ENCODE data around the gene PIK3CB.
A peak's percentile ranks its signal among the peaks of the same experiment; 100 is the strongest.
"Not testable (repeated sequence)": the region's sequence is repeated elsewhere in the genome, so short reads cannot be mapped to it uniquely, and the experiment has no call there.

The PIK3CB gene

DNA sequence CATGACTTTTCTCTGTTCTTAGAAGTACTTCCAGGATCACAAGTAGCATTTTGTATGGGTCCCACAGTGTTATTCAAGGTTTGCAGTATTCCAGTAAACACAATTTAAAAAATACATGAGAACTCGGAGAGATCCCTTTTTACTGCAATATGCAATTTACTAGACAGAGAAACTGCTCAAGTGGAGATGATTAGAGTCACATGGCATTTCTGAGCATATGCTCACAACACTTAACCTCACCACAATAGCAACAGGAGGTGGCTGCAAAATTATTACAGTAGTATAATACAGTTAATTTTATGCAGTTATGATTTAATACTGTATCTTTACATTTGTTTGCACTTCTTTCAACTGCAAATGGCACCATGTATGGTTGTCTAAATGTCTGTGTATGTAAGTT, 87.5 kb downstream of the PIK3CB start:
- DNase-seq (ENCODE audit: low spot score): no peak

- DNase-seq (ENCODE audit: low spot score): no peak
These were observed 94.7 kb downstream of the PIK3CB start for GRCh38 chr3:138740072-138740471.

- no peak for DNase-seq (ENCODE audit: low spot score)
These were observed 102.3 kb downstream of the PIK3CB start for GRCh38 chr3:138732456-138732855.

GRCh38 chr3:138726946-138727730, 107.6 kb downstream of the PIK3CB start:
- peak; percentile 26 for DNase-seq (ENCODE audit: low spot score)

GRCh38 chr3:138726042-138726441, 108.7 kb downstream of the PIK3CB start:
- not testable (repeated sequence) for DNase-seq (ENCODE audit: low spot score)

GRCh38 chr3:138725116-138725515, 109.6 kb downstream of the PIK3CB start:
- no peak for DNase-seq (ENCODE audit: low spot score)

DNA sequence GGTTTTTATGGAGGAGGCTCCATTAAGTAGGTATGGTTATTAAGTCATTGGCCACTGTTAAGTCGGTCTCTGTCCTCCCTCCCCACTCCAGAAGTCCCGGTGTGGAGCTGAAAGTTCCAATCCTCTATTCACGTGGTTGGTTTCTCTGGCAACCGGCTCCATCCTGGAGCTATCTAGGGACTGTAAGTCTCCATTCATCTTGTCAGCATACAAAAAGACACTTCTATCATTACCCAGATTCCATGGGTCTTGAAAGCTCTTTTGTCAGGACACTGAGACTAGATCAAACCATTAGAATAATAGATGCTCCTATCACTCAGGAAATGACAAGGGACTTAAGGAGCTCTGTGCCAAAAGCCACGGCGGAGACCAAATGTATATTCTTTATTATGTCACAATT, 110.3 kb downstream of the PIK3CB start:
- DNase-seq (ENCODE audit: low spot score): no peak

DNA sequence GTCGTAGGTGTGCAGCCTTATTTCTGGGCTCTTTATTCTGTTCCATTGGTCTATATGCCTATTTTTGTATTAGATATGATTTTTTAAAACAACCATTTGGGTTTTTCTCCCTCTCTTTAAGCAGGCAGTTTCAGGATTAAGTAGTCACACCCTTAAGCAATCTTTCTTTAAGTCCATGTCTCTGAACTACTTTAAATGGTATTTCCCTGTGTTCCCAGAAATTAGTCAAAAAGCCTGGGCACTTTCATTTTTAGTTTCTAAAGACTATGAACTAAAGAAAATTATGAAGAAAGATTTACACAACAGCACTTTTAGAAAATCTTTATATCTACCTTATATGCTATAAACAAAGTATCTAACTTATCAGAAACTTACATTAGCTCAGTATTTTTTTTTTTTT, 115.9 kb downstream of the PIK3CB start:
- no peak for DNase-seq (ENCODE audit: low spot score)

- no peak for DNase-seq (ENCODE audit: low spot score)
These were observed 117.4 kb downstream of the PIK3CB start for GRCh38 chr3:138717348-138717747.

GRCh38 chr3:138712086-138712485, 122.6 kb downstream of the PIK3CB start:
- DNase-seq (ENCODE audit: low spot score): no peak

GRCh38 chr3:138705675-138706074, 129.1 kb downstream of the PIK3CB start:
- no peak for DNase-seq (ENCODE audit: low spot score)

DNA sequence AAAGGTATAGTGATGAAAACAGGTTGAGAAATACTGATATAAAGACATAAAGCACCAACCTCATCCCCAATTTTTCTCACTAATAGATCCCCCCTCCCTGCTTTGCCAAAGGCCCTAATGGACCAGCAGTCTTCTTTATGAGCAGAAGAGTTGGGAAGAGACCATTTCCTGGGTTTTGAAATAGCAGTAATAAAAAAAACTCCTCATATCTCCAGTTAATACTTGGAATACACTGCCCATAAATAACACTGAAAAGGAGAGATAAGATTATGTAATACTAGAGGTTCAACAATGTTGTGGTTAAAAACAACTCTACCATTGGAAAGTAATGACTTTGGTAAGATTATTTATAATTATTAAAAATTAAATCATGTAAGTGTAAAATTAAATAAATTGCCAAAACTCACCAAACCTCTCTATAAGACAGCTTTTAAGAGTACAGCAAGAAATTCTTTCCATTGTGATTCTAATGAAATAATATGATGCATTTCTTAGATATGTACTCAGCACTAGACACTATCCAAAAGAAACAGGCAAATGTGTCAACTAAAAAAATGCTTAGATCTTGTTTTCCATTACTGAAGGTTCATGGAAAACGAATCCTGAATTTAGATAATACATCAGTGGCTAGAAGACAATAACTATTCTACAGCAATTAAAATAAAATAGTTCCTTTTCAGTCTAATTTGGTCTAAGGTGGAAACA, 137.9 kb downstream of the PIK3CB start:
- peak; percentile 31 for DNase-seq (ENCODE audit: low spot score)

DNA sequence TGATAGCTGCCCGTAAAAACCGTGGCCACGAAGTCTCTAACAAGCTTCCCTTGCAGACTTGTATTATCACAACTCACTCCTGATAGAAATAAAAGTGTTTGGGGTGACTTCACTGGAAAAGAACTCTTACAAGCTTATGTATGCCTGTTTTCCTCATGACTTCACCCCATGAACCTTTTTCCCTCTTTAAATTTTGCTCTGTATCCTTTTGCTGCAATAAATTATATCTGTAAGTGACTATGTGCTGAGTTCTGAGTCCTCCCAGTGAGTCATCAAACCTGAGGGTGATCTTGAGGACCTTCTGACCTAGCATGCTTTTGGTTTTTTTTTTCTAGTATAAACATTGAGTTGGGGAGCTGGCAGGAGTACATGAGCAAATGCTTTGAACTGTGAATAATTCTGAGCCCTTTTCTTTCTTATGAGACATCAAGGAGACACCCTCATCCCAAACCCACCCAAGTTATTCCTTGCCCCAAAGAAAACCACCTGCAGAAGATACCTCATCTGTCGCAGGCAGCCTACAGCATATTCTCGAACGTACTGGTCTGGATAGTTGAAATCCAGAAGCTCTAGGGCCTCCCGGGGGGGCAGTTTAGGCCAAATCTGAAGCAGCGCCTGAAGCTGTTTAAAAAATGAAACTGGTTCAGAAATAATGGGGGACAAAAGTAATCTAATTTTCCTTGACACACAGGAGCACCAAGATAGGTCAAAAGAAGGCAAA, 140.3 kb downstream of the PIK3CB start:
- peak; percentile 69 for DNase-seq (ENCODE audit: low spot score)

- DNase-seq (ENCODE audit: low spot score): no peak
These were observed 142.6 kb downstream of the PIK3CB start for GRCh38 chr3:138692152-138692551.

DNA sequence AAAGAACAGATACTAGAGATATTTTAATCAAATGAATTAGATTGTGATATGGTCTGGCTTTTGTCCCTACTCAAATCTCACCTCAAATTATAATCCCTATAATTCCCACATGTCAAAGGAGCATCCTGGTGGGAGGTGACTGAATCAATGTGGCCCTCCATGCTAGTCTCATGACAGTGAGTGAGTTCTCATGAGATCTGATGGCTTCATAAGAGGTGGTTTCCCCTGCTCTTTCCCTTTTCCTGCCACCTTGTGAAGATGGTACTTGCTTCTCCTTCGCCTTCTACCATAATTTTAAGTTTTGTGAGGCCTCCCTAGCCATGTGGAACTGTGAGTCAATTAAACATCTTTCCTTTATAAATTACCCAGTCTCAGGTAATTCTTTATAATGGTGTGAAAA, 143.4 kb downstream of the PIK3CB start:
- DNase-seq (ENCODE audit: low spot score): no peak

- DNase-seq (ENCODE audit: low spot score): no peak
These were observed 144.7 kb downstream of the PIK3CB start for GRCh38 chr3:138690036-138690435.

DNA sequence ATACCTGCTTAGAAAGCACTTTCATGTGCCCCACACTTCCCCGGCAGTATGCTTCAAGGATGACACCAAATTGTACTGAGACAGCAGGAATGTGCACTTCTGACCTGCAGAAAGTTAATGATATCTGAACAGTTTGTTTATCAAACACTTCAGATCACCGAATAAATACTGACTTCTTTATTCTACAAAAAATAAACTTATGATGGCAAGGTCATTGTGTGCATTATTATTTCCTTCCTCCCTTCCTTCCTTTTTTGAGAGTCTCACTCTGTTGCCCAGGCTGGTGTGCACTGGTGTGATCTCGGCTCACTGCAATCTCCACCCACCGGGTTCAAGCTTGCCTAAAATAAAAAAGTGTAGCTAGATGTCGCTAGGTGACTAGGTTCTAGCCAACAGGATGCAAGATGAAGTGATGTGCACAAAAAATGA, 145.8 kb downstream of the PIK3CB start:
- no peak for DNase-seq (ENCODE audit: low spot score)

DNA sequence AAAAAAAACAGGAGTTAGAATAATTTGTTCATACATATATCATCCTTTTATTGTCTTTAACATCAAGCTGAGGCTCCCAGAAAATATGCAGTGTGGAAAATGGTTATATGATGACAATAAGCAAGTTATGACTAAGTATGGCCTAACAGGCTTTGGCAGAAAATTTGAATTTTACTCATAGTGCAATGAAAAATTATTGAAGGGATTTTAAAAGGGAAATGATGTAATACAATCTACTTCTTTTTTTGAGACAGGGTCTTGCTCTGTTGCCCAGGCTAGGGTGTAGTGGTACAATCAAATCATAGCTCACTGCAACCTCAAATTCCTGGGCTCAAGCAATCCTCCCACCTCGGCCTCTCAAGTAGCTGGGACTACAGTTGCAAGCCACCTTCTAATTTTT, 147.5 kb downstream of the PIK3CB start:
- peak; percentile 43 for DNase-seq (ENCODE audit: low spot score)

- peak; percentile 50 for DNase-seq (ENCODE audit: low spot score)
These were observed 147.9 kb downstream of the PIK3CB start for GRCh38 chr3:138686771-138687221.

GRCh38 chr3:138684396-138684795, 150.3 kb downstream of the PIK3CB start:
- DNase-seq (ENCODE audit: low spot score): no peak

GRCh38 chr3:138682648-138683047, 152.1 kb downstream of the PIK3CB start:
- no peak for DNase-seq (ENCODE audit: low spot score)

DNA sequence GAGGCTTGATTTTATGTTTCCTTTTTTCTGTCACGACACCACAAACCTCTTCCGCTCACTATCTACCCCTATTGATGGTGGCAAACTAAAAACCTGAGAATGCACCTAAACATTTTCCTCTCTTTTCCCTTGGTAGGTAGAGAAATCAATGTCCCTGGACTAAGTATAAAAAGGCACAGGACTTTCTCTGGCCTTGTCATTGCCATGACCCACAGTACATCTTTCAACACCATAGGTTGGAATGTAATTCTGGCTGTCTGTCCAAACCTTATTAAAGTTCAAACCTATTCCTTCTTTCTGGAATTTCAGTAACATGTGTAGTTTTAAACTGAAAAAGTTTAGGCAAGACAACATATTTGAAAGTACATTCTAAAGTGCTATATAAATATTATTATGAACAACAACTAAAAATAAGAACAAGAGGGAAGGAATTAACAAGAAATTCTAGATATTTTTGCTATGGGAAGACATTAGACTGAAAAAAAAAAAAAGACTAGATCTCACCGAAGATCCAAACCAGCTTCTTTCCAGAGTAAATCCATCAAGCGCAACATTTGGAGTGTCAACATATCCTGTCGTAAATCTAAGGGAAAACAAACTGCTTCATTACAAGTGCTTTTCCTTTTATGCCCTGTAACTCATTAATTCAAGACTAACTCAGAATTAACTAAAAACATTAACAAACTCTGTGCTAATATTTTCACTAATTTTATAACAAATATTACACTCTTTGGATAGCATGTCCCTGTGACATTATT, 153.1 kb downstream of the PIK3CB start:
- no peak for DNase-seq (ENCODE audit: low spot score)

All from GM03348 (cell line).